Cardiac muscle cell (in vitro differentiated cells and primary cell): Measurements from ENCODE around the gene DUSP16. TPM values are rescaled to one million over a fixed set of nuclear protein-coding genes. Genes with fewer than 3 reads are reported as not detected.

ENCODE experiments used
- DNase-seq, 2 donors: peaks; one replicate each; pipeline versions ENCODE4 v3.0.0 to v3.0.0-alpha.2; 2010 to 2017; ENCODE audit warnings: low read depth in 1 of 2, low spot score in 1 of 2
- H3K27ac ChIP-seq: fragments of 200-600 bp; sonication (generic); 2 replicates; pipeline ENCODE4 v1.5.1; 2016
- H3K27me3 ChIP-seq: fragments of 200-600 bp; sonication (generic); 2 replicates; pipeline ENCODE4 v1.6.0; 2016; ENCODE audit warnings: control low read depth
- H3K36me3 ChIP-seq: fragments of 200-600 bp; sonication (generic); 2 replicates; pipeline ENCODE4 v1.5.1; 2016; ENCODE audit warnings: control low read depth
- H3K4me1 ChIP-seq: fragments of 200-600 bp; sonication (generic); 2 replicates; pipeline ENCODE4 v1.8.1; 2017; ENCODE audit warnings: low read depth, mild to moderate bottlenecking, mixed run types
- H3K4me3 ChIP-seq: fragments of 200-600 bp; sonication (generic); 2 replicates; pipeline ENCODE4 v1.5.1; 2016; ENCODE audit warnings: mild to moderate bottlenecking
- H3K9me3 ChIP-seq: fragments of 200-600 bp; sonication (generic); 2 replicates; pipeline ENCODE4 v1.5.1; 2017; ENCODE audit warnings: low read depth, mild to moderate bottlenecking, control low read depth
- polyA plus RNA-seq: library from polyadenylated mRNA; unstranded; fragments of >200 nt; fragmentation: Nextera tagmentation; extraction: Ambion mirVana; gene quantifications from 2 replicates; pipeline ENCODE4 v1.2.1, GENCODE V29; 2016
- total RNA-seq: library from RNA; depleted of rRNA; stranded (reverse); fragments of >200 nt; gene quantifications from 2 replicates; pipeline ENCODE4 v1.2.3, GENCODE V29; 2016
- TF ChIP-seq, protein P1 (sequence below): IDR thresholded peaks from 2 replicates; pipeline ENCODE4 v1.5.1; 2012; ENCODE audit warnings: low read depth, mild to moderate bottlenecking, low read length

DUSP16 gene
- total and polyA plus RNA-seq, 2 experiments from 2014 or later, result 5.9 to 28.1 TPM

DNA sequence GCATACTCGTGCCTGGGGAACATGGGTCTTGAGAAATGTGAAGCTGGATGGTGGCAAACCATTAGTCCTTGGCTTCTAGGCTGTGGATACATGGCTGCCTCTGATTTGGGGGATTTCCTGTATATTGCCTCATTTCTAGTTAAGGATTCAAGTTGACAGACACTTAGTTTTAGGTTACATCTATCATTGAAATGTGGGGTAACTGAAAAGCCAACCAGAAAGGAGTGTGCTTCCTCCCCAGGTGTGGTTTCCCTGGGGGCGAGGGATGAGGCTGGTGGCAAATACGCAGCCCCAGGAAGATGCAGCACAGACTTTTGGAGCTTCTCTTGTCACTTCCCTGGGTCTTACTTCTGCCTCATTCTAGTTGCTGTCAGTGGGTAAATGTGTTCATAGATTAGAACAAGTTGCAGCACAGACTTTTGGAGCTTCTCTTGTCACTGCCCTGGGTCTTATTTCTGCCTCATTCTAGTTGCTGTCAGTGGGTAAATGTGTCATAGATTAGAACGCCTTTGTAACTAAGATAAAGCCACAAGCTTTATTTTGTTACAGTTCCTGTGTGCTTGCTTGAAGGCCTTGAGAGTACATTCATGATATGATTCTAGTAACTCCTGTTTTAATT lies 120.7 kb downstream of the DUSP16 start:
- H3K36me3 ChIP-seq, result no peaks in the 10 kb centered on the region
- TF ChIP-seq, protein P1, sequence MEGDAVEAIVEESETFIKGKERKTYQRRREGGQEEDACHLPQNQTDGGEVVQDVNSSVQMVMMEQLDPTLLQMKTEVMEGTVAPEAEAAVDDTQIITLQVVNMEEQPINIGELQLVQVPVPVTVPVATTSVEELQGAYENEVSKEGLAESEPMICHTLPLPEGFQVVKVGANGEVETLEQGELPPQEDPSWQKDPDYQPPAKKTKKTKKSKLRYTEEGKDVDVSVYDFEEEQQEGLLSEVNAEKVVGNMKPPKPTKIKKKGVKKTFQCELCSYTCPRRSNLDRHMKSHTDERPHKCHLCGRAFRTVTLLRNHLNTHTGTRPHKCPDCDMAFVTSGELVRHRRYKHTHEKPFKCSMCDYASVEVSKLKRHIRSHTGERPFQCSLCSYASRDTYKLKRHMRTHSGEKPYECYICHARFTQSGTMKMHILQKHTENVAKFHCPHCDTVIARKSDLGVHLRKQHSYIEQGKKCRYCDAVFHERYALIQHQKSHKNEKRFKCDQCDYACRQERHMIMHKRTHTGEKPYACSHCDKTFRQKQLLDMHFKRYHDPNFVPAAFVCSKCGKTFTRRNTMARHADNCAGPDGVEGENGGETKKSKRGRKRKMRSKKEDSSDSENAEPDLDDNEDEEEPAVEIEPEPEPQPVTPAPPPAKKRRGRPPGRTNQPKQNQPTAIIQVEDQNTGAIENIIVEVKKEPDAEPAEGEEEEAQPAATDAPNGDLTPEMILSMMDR, result no peak
- H3K4me1 ChIP-seq, result peaks cover 43% of the 10 kb centered on the region
- H3K4me3 ChIP-seq, result no peak overlapping the region
- H3K27ac ChIP-seq, result peak overlapping the region; percentile 59
- DNase-seq, result peak; percentile 50 to 62
- no peaks in the 10 kb centered on the region for H3K9me3 ChIP-seq
- H3K27me3 ChIP-seq, result no peaks in the 10 kb centered on the region

DNA sequence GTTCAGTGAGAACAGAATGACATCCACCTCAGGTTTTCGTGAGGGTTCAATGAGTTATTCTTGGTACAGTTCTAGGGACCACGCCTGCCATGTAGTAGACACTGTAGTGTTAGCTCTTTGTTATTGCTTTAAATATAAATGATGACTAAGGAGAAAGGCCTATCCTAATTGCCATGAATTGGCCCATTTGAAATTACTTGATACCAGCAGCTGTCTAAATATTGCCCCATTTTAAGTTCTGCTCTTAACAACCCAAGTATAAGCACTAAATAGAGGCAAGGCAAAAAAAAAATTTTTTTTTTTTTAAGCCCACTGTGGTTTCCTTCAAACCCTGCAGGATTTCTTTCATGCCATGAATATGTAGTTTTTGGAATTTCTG lies 121.2 kb downstream of the DUSP16 start:
- DNase-seq, result no peak
- Histone ChIP-seq H3K27me3 (no peaks in the 10 kb centered on the region), H3K4me1 (peaks cover 41% of the 10 kb centered on the region), H3K4me3 (no peak overlapping the region), H3K36me3 (no peaks in the 10 kb centered on the region), H3K9me3 (no peaks in the 10 kb centered on the region), H3K27ac (peak overlapping the region; percentile 59)
- TF ChIP-seq, protein P1, result no peak

DNA sequence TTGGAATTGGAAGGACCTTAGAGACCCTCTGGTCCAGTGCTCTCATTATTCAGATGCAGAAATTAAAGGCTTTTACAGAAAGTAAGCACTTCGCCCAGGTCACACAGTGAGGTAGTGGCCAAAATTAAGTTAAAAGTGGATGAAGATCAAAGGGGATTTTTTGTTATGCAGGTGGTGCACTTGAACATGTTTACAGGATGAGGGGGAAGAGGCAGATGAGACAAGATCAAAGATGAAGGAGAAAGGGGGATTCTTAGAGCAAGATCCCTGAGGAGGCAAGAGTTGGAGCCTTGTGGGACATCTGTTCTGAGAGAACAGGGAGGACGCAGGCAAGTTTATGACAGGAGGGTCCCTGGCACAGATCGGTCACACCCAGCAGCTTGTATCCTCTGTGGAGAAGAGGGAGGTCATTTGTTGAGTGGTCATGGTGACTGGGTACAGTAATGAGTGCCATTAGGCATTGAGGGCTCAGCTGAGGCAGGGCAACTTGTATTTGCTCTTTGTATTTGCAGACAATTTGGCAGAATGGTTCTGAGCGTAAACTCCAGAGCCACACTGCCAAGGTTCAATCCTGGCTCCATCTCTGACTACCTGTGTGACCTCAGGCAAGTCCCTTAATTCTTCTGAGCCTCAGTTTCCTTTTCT lies 121.8 kb downstream of the DUSP16 start:
- H3K36me3 ChIP-seq, result no peaks in the 10 kb centered on the region
- no peak overlapping the region for H3K4me3 ChIP-seq
- DNase-seq, result no peak
- peaks cover 39% of the 10 kb centered on the region for H3K4me1 ChIP-seq
- TF ChIP-seq, protein P1, result no peak
- H3K27me3 ChIP-seq, result no peaks in the 10 kb centered on the region
- H3K27ac ChIP-seq, result no peak overlapping the region
- H3K9me3 ChIP-seq, result no peaks in the 10 kb centered on the region

DNA sequence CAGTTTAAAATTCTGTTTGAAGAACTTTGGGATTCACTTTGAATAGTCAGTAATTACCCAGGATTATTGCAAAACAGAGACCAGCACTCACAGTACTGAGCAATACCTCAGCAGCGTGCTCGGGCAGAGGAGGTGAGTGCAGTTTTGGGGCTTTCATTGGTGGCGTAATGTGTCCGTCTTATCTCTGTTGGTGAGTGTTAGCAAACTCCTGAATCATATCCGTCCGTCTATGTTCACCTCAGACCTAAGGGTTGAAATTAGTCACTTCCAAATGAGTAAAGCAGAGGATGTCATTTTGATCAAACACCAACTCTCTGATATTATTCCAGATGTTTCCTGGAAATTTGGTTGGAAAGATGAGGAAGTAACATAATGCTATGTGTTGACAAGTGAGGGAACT lies 123.0 kb downstream of the DUSP16 start:
- H3K27ac ChIP-seq, result no peak overlapping the region
- DNase-seq, result peak in 1 of 2 donors; percentile 93
- no peaks in the 10 kb centered on the region for H3K36me3 ChIP-seq
- no peak overlapping the region for H3K4me3 ChIP-seq
- TF ChIP-seq, protein P1, result no peak
- no peaks in the 10 kb centered on the region for H3K27me3 ChIP-seq
- peaks cover 39% of the 10 kb centered on the region for H3K4me1 ChIP-seq
- no peaks in the 10 kb centered on the region for H3K9me3 ChIP-seq

DNA sequence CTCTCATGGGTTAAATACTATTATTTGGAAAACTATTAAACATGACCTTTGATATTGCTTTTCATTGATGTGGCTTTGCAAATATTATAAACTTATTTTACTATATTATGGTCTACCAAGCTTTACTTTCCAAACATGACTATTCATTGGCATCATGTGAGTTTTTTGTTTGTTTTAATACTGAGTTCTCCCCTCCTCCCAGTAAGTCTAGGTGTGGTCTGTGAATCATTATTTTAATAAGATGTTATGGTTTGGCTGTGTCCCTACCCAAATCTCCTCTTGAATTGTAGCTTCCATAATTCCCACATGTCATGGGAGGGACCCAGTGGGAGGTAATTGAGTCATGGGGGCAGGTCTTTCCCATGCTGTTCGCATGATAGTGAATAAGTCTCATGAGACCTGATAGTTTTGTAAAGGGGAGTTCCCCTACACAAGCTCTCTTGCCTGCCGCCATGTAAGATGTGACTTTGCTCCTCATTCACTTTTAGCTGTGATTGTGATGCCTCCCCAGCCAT lies 125.8 kb downstream of the DUSP16 start:
- DNase-seq, result no peak
- Histone ChIP-seq H3K9me3 (no peaks in the 10 kb centered on the region), H3K36me3 (no peaks in the 10 kb centered on the region), H3K4me3 (no peak overlapping the region), H3K27ac (no peak overlapping the region), H3K4me1 (peaks cover 23% of the 10 kb centered on the region), H3K27me3 (no peaks in the 10 kb centered on the region)
- TF ChIP-seq, protein P1, result no peak
